ENCODE measurements around the gene FMN1.

GRCh38 chr15:32843219-32843815 lies 351.2 kb downstream of the FMN1 start:
- TF ChIP-seq, protein P1, sequence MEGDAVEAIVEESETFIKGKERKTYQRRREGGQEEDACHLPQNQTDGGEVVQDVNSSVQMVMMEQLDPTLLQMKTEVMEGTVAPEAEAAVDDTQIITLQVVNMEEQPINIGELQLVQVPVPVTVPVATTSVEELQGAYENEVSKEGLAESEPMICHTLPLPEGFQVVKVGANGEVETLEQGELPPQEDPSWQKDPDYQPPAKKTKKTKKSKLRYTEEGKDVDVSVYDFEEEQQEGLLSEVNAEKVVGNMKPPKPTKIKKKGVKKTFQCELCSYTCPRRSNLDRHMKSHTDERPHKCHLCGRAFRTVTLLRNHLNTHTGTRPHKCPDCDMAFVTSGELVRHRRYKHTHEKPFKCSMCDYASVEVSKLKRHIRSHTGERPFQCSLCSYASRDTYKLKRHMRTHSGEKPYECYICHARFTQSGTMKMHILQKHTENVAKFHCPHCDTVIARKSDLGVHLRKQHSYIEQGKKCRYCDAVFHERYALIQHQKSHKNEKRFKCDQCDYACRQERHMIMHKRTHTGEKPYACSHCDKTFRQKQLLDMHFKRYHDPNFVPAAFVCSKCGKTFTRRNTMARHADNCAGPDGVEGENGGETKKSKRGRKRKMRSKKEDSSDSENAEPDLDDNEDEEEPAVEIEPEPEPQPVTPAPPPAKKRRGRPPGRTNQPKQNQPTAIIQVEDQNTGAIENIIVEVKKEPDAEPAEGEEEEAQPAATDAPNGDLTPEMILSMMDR (IDR thresholded peaks at IDR 0.05; ENCODE audit: low read depth, low read length, poor library complexity, severe bottlenecking): no peak
- TF ChIP-seq EZH2phosphoT487 (IDR thresholded peaks at IDR 0.05; ENCODE audit: borderline replicate concordance, low read length): no peak

Data from DOHH2 (cell line).